GM12878 (cell line): Measurements from ENCODE around the gene HIVEP3.

Experiments
- EP300 ChIP-seq, 2 experiments: fragments of 150-350 bp in 1 of 2; IDR thresholded peaks; 2 replicates each; pipeline ENCODE4 v1.6.1; 2011 to 2012; ENCODE audit warnings: low read depth in 2 of 2, low read length in 2 of 2, borderline replicate concordance in 1 of 2, improper control_type of control experiment in 1 of 2, inconsistent platforms in 1 of 2; ENCODE audit not compliant: control insufficient read depth in 1 of 2
- EZH2 ChIP-seq: IDR thresholded peaks from 2 replicates; pipeline ENCODE4 v1.6.1; 2012; ENCODE audit warnings: low read depth, mild to moderate bottlenecking, control low read depth, inconsistent platforms, low read length, borderline replicate concordance; ENCODE audit not compliant: control insufficient read depth
- FOS ChIP-seq: IDR thresholded peaks from 3 replicates; pipeline ENCODE4 v1.6.1; 2011; ENCODE audit warnings: borderline replicate concordance; ENCODE audit not compliant: insufficient read length; ENCODE audit errors: extremely low read depth
- FOXM1 ChIP-seq: IDR thresholded peaks from 2 replicates; pipeline ENCODE4 v1.6.1; 2012; ENCODE audit warnings: low read depth, mild to moderate bottlenecking, inconsistent platforms, low read length, moderate library complexity
- NR2C1 ChIP-seq: fragments of 450-650 bp; IDR thresholded peaks from 2 replicates; pipeline ENCODE4 v1.6.1; 2017; ENCODE audit warnings: antibody characterized with exemption, mild to moderate bottlenecking, moderate library complexity
- POLR2AphosphoS5 ChIP-seq: IDR thresholded peaks from 2 replicates; pipeline ENCODE4 v1.6.1; 2011; ENCODE audit warnings: mild to moderate bottlenecking, low read length, inconsistent platforms
- RAD21 ChIP-seq: IDR thresholded peaks from 2 replicates; pipeline ENCODE4 v1.6.1; 2011; ENCODE audit warnings: mild to moderate bottlenecking, low read depth, low read length, moderate library complexity; ENCODE audit not compliant: insufficient read depth
- SIX5 ChIP-seq: IDR thresholded peaks from 2 replicates; pipeline ENCODE4 v1.6.1; 2011; ENCODE audit warnings: mild to moderate bottlenecking, low read depth, low read length, moderate library complexity; ENCODE audit not compliant: severe bottlenecking
- ZBED1 ChIP-seq: IDR thresholded peaks from 2 replicates; pipeline ENCODE4 v1.6.1; 2016; ENCODE audit warnings: borderline replicate concordance
- TF ChIP-seq, protein P1 (sequence below), 3 experiments: IDR thresholded peaks in 2 of 3; conservative IDR thresholded peaks in 1 of 3; 2 replicates each; pipeline ENCODE4 v1.5.1; 2011; ENCODE audit warnings: low read depth in 3 of 3, low read length in 3 of 3, mild to moderate bottlenecking in 3 of 3, control low read depth in 2 of 3, moderate library complexity in 2 of 3, inconsistent platforms in 1 of 3, mixed read lengths in 1 of 3; ENCODE audit not compliant: control insufficient read depth in 2 of 3, insufficient read depth in 1 of 3; ENCODE audit errors: extremely low read depth in 1 of 3
- TF ChIP-seq, protein P2 (sequence below): fragments of 450-650 bp; formaldehyde crosslinking; IDR thresholded peaks from 2 replicates; pipeline ENCODE4 v1.5.0; 2022; ENCODE audit warnings: mild to moderate bottlenecking, missing genetic modification characterization

DNA sequence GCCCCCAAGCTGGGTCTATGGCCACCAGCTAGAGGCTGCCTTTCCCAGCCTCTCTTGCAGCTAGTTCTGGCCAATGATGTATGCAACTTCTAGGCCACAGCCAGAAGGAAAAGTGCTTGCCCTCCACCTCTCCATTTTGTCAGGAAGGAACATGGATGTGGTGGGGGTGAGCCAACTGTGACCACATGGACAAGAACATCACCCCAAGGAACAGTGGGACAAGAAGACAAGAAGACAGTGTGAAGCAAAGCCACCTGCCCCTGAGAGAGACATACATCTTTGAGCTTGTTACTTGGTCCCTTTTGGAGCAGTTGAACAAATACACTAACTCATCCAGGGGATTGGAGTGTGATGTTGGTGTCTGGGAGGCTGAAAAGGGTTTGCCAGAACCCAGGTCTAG lies 328.4 kb downstream of the HIVEP3 start:
- TF ChIP-seq, protein P1, sequence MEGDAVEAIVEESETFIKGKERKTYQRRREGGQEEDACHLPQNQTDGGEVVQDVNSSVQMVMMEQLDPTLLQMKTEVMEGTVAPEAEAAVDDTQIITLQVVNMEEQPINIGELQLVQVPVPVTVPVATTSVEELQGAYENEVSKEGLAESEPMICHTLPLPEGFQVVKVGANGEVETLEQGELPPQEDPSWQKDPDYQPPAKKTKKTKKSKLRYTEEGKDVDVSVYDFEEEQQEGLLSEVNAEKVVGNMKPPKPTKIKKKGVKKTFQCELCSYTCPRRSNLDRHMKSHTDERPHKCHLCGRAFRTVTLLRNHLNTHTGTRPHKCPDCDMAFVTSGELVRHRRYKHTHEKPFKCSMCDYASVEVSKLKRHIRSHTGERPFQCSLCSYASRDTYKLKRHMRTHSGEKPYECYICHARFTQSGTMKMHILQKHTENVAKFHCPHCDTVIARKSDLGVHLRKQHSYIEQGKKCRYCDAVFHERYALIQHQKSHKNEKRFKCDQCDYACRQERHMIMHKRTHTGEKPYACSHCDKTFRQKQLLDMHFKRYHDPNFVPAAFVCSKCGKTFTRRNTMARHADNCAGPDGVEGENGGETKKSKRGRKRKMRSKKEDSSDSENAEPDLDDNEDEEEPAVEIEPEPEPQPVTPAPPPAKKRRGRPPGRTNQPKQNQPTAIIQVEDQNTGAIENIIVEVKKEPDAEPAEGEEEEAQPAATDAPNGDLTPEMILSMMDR (IDR thresholded peaks at IDR 0.05 in 2 of 3, conservative IDR thresholded peaks at IDR 0.05 in 1 of 3; ENCODE audit: control insufficient read depth in 2 of 3, extremely low read depth in 1 of 3, insufficient read depth in 1 of 3, low read depth in 3 of 3, low read length in 3 of 3), result no peak
- TF ChIP-seq EZH2 (no peak), NR2C1 (no peak), RAD21 (no peak), EP300 (IDR thresholded peaks at IDR 0.05; ENCODE audit: borderline replicate concordance in 1 of 2, control insufficient read depth in 1 of 2, low read depth in 2 of 2, low read length in 2 of 2) (no peak), POLR2AphosphoS5 (no peak), ZBED1 (no peak), FOXM1 (no peak), SIX5 (no peak), FOS (no peak)
- TF ChIP-seq, protein P2, sequence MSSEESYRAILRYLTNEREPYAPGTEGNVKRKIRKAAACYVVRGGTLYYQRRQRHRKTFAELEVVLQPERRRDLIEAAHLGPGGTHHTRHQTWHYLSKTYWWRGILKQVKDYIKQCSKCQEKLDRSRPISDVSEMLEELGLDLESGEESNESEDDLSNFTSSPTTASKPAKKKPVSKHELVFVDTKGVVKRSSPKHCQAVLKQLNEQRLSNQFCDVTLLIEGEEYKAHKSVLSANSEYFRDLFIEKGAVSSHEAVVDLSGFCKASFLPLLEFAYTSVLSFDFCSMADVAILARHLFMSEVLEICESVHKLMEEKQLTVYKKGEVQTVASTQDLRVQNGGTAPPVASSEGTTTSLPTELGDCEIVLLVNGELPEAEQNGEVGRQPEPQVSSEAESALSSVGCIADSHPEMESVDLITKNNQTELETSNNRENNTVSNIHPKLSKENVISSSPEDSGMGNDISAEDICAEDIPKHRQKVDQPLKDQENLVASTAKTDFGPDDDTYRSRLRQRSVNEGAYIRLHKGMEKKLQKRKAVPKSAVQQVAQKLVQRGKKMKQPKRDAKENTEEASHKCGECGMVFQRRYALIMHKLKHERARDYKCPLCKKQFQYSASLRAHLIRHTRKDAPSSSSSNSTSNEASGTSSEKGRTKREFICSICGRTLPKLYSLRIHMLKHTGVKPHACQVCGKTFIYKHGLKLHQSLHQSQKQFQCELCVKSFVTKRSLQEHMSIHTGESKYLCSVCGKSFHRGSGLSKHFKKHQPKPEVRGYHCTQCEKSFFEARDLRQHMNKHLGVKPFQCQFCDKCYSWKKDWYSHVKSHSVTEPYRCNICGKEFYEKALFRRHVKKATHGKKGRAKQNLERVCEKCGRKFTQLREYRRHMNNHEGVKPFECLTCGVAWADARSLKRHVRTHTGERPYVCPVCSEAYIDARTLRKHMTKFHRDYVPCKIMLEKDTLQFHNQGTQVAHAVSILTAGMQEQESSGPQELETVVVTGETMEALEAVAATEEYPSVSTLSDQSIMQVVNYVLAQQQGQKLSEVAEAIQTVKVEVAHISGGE (CRISPR knock-in tag), result no peak
